Measurements from ENCODE around the gene GPR137. TPM values are rescaled to one million over a fixed set of nuclear protein-coding genes. Genes with fewer than 3 reads are reported as not detected.
A peak's percentile ranks its signal among the peaks of the same experiment; 100 is the strongest.

The GPR137 gene
- total RNA-seq, 1 donor from 2014 or later = 56.0 TPM

DNA sequence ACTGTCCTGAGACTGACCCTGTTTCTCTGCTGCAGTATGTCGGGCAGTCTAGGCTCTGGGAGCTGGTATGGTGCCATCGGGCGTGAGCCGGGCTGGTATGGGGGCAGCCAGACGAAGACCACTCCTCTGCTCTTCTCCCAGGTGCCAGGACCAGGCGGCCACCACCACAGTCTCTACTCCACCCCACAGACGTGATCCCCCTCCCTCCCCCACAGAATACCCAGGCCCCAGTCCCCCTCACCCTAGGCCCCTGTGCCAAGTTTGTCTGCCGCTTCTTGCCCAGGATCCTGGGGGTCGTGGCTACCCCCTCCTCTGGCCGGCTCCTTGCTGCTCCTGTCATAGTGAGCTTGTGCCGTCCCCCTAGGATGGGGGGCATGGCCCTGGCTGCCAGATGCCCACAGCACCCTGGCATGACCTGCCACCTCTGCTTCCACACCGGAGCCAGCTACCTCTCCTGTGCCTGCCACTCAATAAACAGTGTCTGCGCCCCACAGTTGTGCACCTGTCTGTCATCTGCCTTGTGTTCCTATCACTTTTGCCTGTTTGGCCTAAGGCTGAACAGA lies 3.4 kb downstream of the GPR137 start:
- TF ChIP-seq, protein P1, sequence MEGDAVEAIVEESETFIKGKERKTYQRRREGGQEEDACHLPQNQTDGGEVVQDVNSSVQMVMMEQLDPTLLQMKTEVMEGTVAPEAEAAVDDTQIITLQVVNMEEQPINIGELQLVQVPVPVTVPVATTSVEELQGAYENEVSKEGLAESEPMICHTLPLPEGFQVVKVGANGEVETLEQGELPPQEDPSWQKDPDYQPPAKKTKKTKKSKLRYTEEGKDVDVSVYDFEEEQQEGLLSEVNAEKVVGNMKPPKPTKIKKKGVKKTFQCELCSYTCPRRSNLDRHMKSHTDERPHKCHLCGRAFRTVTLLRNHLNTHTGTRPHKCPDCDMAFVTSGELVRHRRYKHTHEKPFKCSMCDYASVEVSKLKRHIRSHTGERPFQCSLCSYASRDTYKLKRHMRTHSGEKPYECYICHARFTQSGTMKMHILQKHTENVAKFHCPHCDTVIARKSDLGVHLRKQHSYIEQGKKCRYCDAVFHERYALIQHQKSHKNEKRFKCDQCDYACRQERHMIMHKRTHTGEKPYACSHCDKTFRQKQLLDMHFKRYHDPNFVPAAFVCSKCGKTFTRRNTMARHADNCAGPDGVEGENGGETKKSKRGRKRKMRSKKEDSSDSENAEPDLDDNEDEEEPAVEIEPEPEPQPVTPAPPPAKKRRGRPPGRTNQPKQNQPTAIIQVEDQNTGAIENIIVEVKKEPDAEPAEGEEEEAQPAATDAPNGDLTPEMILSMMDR (IDR thresholded peaks at IDR 0.05; ENCODE audit: unreplicated experiment) = no peak
- peak overlapping the region; percentile 37 for H3K4me3 Mint-ChIP-seq (ENCODE audit: unreplicated experiment)
- H3K27ac Mint-ChIP-seq (ENCODE audit: unreplicated experiment) = no peak overlapping the region
- H3K27me3 Mint-ChIP-seq (ENCODE audit: unreplicated experiment) = peaks cover 24% of the 10 kb centered on the region
- peaks cover 10% of the 10 kb centered on the region for H3K4me1 Mint-ChIP-seq (ENCODE audit: unreplicated experiment)
- no peaks in the 10 kb centered on the region for H3K9me3 Mint-ChIP-seq (ENCODE audit: unreplicated experiment)
- peaks cover 9% of the 10 kb centered on the region for H3K36me3 Mint-ChIP-seq (ENCODE audit: low read depth, unreplicated experiment)
- DNase-seq (ENCODE audit: low spot score) = no peak

GRCh38 chr11:64290352-64291261 lies 5.0 kb downstream of the GPR137 start:
- no peak for DNase-seq (ENCODE audit: low spot score)
- Mint-ChIP-seq H3K27me3 (ENCODE audit: unreplicated experiment) (peaks cover 29% of the 10 kb centered on the region), H3K36me3 (ENCODE audit: low read depth, unreplicated experiment) (peaks cover 9% of the 10 kb centered on the region), H3K27ac (ENCODE audit: unreplicated experiment) (no peak overlapping the region), H3K4me3 (ENCODE audit: unreplicated experiment) (peak overlapping the region; percentile 88), H3K9me3 (ENCODE audit: unreplicated experiment) (no peaks in the 10 kb centered on the region), H3K4me1 (ENCODE audit: unreplicated experiment) (peaks cover 16% of the 10 kb centered on the region)
- TF ChIP-seq, protein P1 (IDR thresholded peaks at IDR 0.05; ENCODE audit: unreplicated experiment) = no peak

- Mint-ChIP-seq H3K27me3 (ENCODE audit: unreplicated experiment) (peaks cover 31% of the 10 kb centered on the region), H3K4me1 (ENCODE audit: unreplicated experiment) (peaks cover 16% of the 10 kb centered on the region), H3K27ac (ENCODE audit: unreplicated experiment) (no peak within 1 kb of the TSS), H3K4me3 (ENCODE audit: unreplicated experiment) (peak within 1 kb of the TSS; percentile 88), H3K9me3 (ENCODE audit: unreplicated experiment) (no peaks in the 10 kb centered on the region), H3K36me3 (ENCODE audit: low read depth, unreplicated experiment) (peaks cover 9% of the 10 kb centered on the region)
- TF ChIP-seq, protein P1 (IDR thresholded peaks at IDR 0.05; ENCODE audit: unreplicated experiment) = no peak
- DNase-seq (ENCODE audit: low spot score) = no peak
Observed at GRCh38 chr11:64291262-64291751, 5.7 kb downstream of the GPR137 start, which contains the start of gene KCNK4. TSS of gene KCNK4 (plus strand) at chr11:64291302. CDS start at chr11:64293019, 1,717 bp downstream.

GRCh38 chr11:64291752-64292459 lies 6.3 kb downstream of the GPR137 start:
- TF ChIP-seq, protein P1 (IDR thresholded peaks at IDR 0.05; ENCODE audit: unreplicated experiment) = no peak
- Mint-ChIP-seq H3K4me1 (ENCODE audit: unreplicated experiment) (peaks cover 11% of the 10 kb centered on the region), H3K4me3 (ENCODE audit: unreplicated experiment) (no peak overlapping the region), H3K27me3 (ENCODE audit: unreplicated experiment) (peaks cover 31% of the 10 kb centered on the region), H3K9me3 (ENCODE audit: unreplicated experiment) (no peaks in the 10 kb centered on the region), H3K27ac (ENCODE audit: unreplicated experiment) (no peak overlapping the region), H3K36me3 (ENCODE audit: low read depth, unreplicated experiment) (peaks cover 9% of the 10 kb centered on the region)
- DNase-seq (ENCODE audit: low spot score) = no peak
